Activated CD8-positive, alpha-beta T cell treated with anti-CD3 and anti-CD28 coated beads for 36 hours (primary cell): Measurements from ENCODE around the gene ATAD3C. TPM values are rescaled to one million over a fixed set of nuclear protein-coding genes. Genes with fewer than 3 reads are reported as not detected.
"Not testable (repeated sequence)": the region's sequence is repeated elsewhere in the genome, so short reads cannot be mapped to it uniquely, and the experiment has no call there.

ENCODE experiments used
- ATAC-seq: fragments of 200-7000 bp; cut with Tn5 transposase; one replicate; pipeline ENCODE4 v1.10.0; 2021; ENCODE audit warnings: mild to moderate bottlenecking, moderate library complexity
- CTCF ChIA-PET: fragments of 350-600 bp; sonication (Branson Sonifier 250); formaldehyde crosslinking; loops from one replicate; lab custom pipeline; 2021; ENCODE audit warnings: antibody characterized with exemption; lab: Charles Lee
- POLR2A ChIA-PET: fragments of 350-600 bp; sonication (Branson Sonifier 250); formaldehyde crosslinking; loops from one replicate; lab custom pipeline; 2021; ENCODE audit warnings: antibody characterized with exemption; lab: Charles Lee
- DNase-seq: peaks from one replicate; pipeline ENCODE4 v3.0.0-alpha.2; 2020
- H3K27ac Mint-ChIP-seq: one replicate; pipeline ENCODE4 v1.8.0; 2021; ENCODE audit warnings: mild to moderate bottlenecking, mixed read lengths
- H3K27me3 Mint-ChIP-seq: one replicate; pipeline ENCODE4 v1.8.0; 2021; ENCODE audit warnings: mixed read lengths
- H3K36me3 Mint-ChIP-seq: one replicate; pipeline ENCODE4 v1.8.0; 2021; ENCODE audit warnings: low read depth, mixed read lengths
- H3K4me1 Mint-ChIP-seq: one replicate; pipeline ENCODE4 v1.8.0; 2021; ENCODE audit warnings: low read depth, mixed read lengths
- H3K4me3 Mint-ChIP-seq: one replicate; pipeline ENCODE4 v1.8.0; 2021; ENCODE audit warnings: mild to moderate bottlenecking, moderate library complexity, mixed read lengths
- H3K9me3 Mint-ChIP-seq: one replicate; pipeline ENCODE4 v1.8.0; 2021; ENCODE audit warnings: mixed read lengths
- CTCF ChIP-seq: fragments of 200-600 bp; IDR thresholded peaks from one replicate; pipeline ENCODE4 v1.8.0; 2022; ENCODE audit warnings: antibody characterized with exemption, mild to moderate bottlenecking
- intact Hi-C: fragments of 100-400 bp; cut with micrococcal nuclease; formaldehyde crosslinking; loops from one replicate; pipeline ENCODE4 v1.10.0; 2022
- total RNA-seq, 2 experiments: library from RNA; stranded (reverse); gene quantifications; one replicate each; pipeline ENCODE4 v1.2.3, GENCODE V29; 2021

The ATAD3C gene
- total RNA-seq, 2 experiments from 2014 or later: 0.99 to 1.8 TPM

GRCh38 chr1:1460540-1461130 is 11.1 kb downstream of the ATAD3C start:
- no peaks in the 10 kb centered on the region for H3K36me3 Mint-ChIP-seq
- CTCF ChIA-PET: no interaction called here
- no peak for DNase-seq
- no peak for ATAC-seq
- H3K4me1 Mint-ChIP-seq: no peaks in the 10 kb centered on the region
- H3K27me3 Mint-ChIP-seq: no peaks in the 10 kb centered on the region
- H3K4me3 Mint-ChIP-seq: no peak overlapping the region
- intact Hi-C loops: no loop called here
- H3K27ac Mint-ChIP-seq: no peak overlapping the region
- no peaks in the 10 kb centered on the region for H3K9me3 Mint-ChIP-seq
- TF ChIP-seq CTCF: no peak
- POLR2A ChIA-PET: no interaction called here

- ChIA-PET POLR2A (no interaction called here), CTCF (no interaction called here)
- TF ChIP-seq CTCF: no peak
- ATAC-seq (peak; percentile 28), DNase-seq (no peak)
- H3K36me3 Mint-ChIP-seq: no peaks in the 10 kb centered on the region
- H3K27me3 Mint-ChIP-seq: no peaks in the 10 kb centered on the region
- intact Hi-C loops: no loop called here
- H3K4me3 Mint-ChIP-seq: peak overlapping the region; percentile 15
- H3K9me3 Mint-ChIP-seq: no peaks in the 10 kb centered on the region
- H3K4me1 Mint-ChIP-seq: no peaks in the 10 kb centered on the region
- peak overlapping the region; percentile 73 for H3K27ac Mint-ChIP-seq
Measured at GRCh38 chr1:1461721-1462317, 12.3 kb downstream of the ATAD3C start.

GRCh38 chr1:1462318-1462966 is 13.0 kb downstream of the ATAD3C start:
- POLR2A ChIA-PET: no interaction called here
- intact Hi-C loops: no loop called here
- Mint-ChIP-seq H3K4me3 (peak overlapping the region; percentile 40), H3K36me3 (no peaks in the 10 kb centered on the region), H3K27me3 (no peaks in the 10 kb centered on the region), H3K9me3 (no peaks in the 10 kb centered on the region), H3K27ac (peak overlapping the region; percentile 73), H3K4me1 (no peaks in the 10 kb centered on the region)
- peak; percentile 31 for DNase-seq
- ATAC-seq: peak; percentile 72
- CTCF ChIA-PET: no interaction called here
- no peak for TF ChIP-seq CTCF

GRCh38 chr1:1463312-1463711 is 13.8 kb downstream of the ATAD3C start:
- H3K27ac Mint-ChIP-seq: no peak overlapping the region
- intact Hi-C loops: no loop called here

GRCh38 chr1:1468196-1468985 is 18.9 kb downstream of the ATAD3C start:
- DNase-seq, ATAC-seq, H3K36me3 Mint-ChIP-seq, H3K9me3 Mint-ChIP-seq, intact Hi-C loops, H3K27me3 Mint-ChIP-seq, H3K27ac Mint-ChIP-seq, H3K4me3 Mint-ChIP-seq, POLR2A ChIA-PET, CTCF ChIA-PET: not testable (repeated sequence)
- H3K4me1 Mint-ChIP-seq: peaks cover 16% of the 10 kb centered on the region

More at GRCh38 chr1:1463312-1463711, 13.8 kb downstream of the ATAD3C start:
- ChIA-PET POLR2A (no interaction called here), CTCF (interaction anchor here (1.2 to 2.7 kb wide), 2 partner anchors 41 to 91 kb away, joined by 3 to 9 read pairs; no protein-coding TSS in a partner anchor)
- Mint-ChIP-seq H3K27me3 (no peaks in the 10 kb centered on the region), H3K9me3 (no peaks in the 10 kb centered on the region), H3K4me1 (no peaks in the 10 kb centered on the region), H3K36me3 (no peaks in the 10 kb centered on the region), H3K4me3 (no peak overlapping the region)
- ATAC-seq (no peak), DNase-seq (no peak)
- no peak for TF ChIP-seq CTCF
